ENCODE data around the gene ELL. TPM values are rescaled to one million over a fixed set of nuclear protein-coding genes. Genes with fewer than 3 reads are reported as not detected.

The ELL gene
- total and polyA plus RNA-seq, 3 donors from 2014 or later, result 48.0 to 76.1 (median 75.8) TPM

GRCh38 chr19:18392926-18393325 is 128.9 kb downstream of the ELL start:
- Histone ChIP-seq H3K9me3 (no peaks in the 10 kb centered on the region), H3K4me3 (no peak overlapping the region), H3K27me3 (no peaks in the 10 kb centered on the region), H3K27ac (no peak overlapping the region), H3K36me3 (ENCODE audit: low read depth, missing control alignments) (no peaks in the 10 kb centered on the region), H3K4me1 (peaks cover 20% of the 10 kb centered on the region)
- WGBS, 2 donors, result 87% methylated on average over 5 of the region's 5 CpGs
- intact Hi-C loops (cut with DNase I; ENCODE audit: low total_unique reads), result no loop called here
- TF ChIP-seq POLR2A (IDR thresholded peaks at IDR 0.05) (no peak), CTCF (IDR thresholded peaks at IDR 0.05) (no peak)
- DNase-seq, result no peak

Other genes with a start within 250 kb of the ELL start
- 10 to 100 TPM; 30.1 to 62.3 TPM for gene IQCN, start 247.6 kb downstream of the ELL start, total RNA-seq
- 88.1 TPM for gene IQCN, start 247.6 kb downstream of the ELL start, polyA plus RNA-seq (ENCODE audit: insufficient read depth, low read depth, low replicate concordance)
- gene JUND, start 240.4 kb downstream of the ELL start, total RNA-seq, result 100 to 1,000 TPM; 615 to 654 TPM
- gene JUND, start 240.4 kb downstream of the ELL start, polyA plus RNA-seq (ENCODE audit: insufficient read depth, low read depth, low replicate concordance), result 96.4 TPM
- gene LSM4, start 199.0 kb downstream of the ELL start, total RNA-seq, result 100 to 1,000 TPM; 212 to 241 TPM
- 196 TPM for gene LSM4, start 199.0 kb downstream of the ELL start, polyA plus RNA-seq (ENCODE audit: insufficient read depth, low read depth, low replicate concordance)
- gene PGPEP1, start 181.5 kb downstream of the ELL start, total RNA-seq, result 10 to 100 TPM; 12.4 to 16.2 TPM
- gene PGPEP1, start 181.5 kb downstream of the ELL start, polyA plus RNA-seq (ENCODE audit: insufficient read depth, low read depth, low replicate concordance), result 10.8 TPM
- gene GDF15, start 135.9 kb downstream of the ELL start, total RNA-seq, result 1 to 10 TPM in 1 of 2 donors, under 1 TPM in 1; 0.93 to 2.5 TPM
- gene GDF15, start 135.9 kb downstream of the ELL start, polyA plus RNA-seq (ENCODE audit: insufficient read depth, low read depth, low replicate concordance), result 1.0 TPM
- gene LRRC25, start 124.4 kb downstream of the ELL start, total RNA-seq, result 1 to 10 TPM; 1.6 to 4.0 TPM
- 3.4 TPM for gene LRRC25, start 124.4 kb downstream of the ELL start, polyA plus RNA-seq (ENCODE audit: insufficient read depth, low read depth, low replicate concordance)
- gene SSBP4, start 102.7 kb downstream of the ELL start, total RNA-seq, result 100 to 1,000 TPM in 1 of 2 donors, 10 to 100 TPM in 1; 90.3 to 118 TPM
- gene SSBP4, start 102.7 kb downstream of the ELL start, polyA plus RNA-seq (ENCODE audit: insufficient read depth, low read depth, low replicate concordance), result 80.5 TPM
- gene ISYNA1, start 83.9 kb downstream of the ELL start, total RNA-seq, result 1,000 to 10,000 TPM in 1 of 2 donors, 100 to 1,000 TPM in 1; 1,000 to 1,122 TPM
- 493 TPM for gene ISYNA1, start 83.9 kb downstream of the ELL start, polyA plus RNA-seq (ENCODE audit: insufficient read depth, low read depth, low replicate concordance)
- 100 to 1,000 TPM; 587 to 614 TPM for gene FKBP8, start 21.5 kb upstream of the ELL start, total RNA-seq
- gene FKBP8, start 21.5 kb upstream of the ELL start, polyA plus RNA-seq (ENCODE audit: insufficient read depth, low read depth, low replicate concordance), result 571 TPM
- gene KXD1, start 35.8 kb upstream of the ELL start, total RNA-seq, result 100 to 1,000 TPM; 124 to 133 TPM
- gene KXD1, start 35.8 kb upstream of the ELL start, polyA plus RNA-seq (ENCODE audit: insufficient read depth, low read depth, low replicate concordance), result 163 TPM
- 100 to 1,000 TPM; 475 to 508 TPM for gene UBA52, start 49.8 kb upstream of the ELL start, total RNA-seq
- gene UBA52, start 49.8 kb upstream of the ELL start, polyA plus RNA-seq (ENCODE audit: insufficient read depth, low read depth, low replicate concordance), result 1,038 TPM
- 10 to 100 TPM; 44.3 to 58.7 TPM for gene REX1BD, start 66.7 kb upstream of the ELL start, total RNA-seq
- gene REX1BD, start 66.7 kb upstream of the ELL start, polyA plus RNA-seq (ENCODE audit: insufficient read depth, low read depth, low replicate concordance), result 14.5 TPM
- gene CRLF1, start 84.7 kb upstream of the ELL start, total RNA-seq, result 1 to 10 TPM; 4.3 to 5.3 TPM
- 8.7 TPM for gene CRLF1, start 84.7 kb upstream of the ELL start, polyA plus RNA-seq (ENCODE audit: insufficient read depth, low read depth, low replicate concordance)
- 1 to 10 TPM; 4.3 to 7.0 TPM for gene TMEM59L, start 90.8 kb upstream of the ELL start, total RNA-seq
- gene TMEM59L, start 90.8 kb upstream of the ELL start, polyA plus RNA-seq (ENCODE audit: insufficient read depth, low read depth, low replicate concordance), result 4.5 TPM
- 10 to 100 TPM; 16.5 to 32.3 TPM for gene KLHL26, start 115.0 kb upstream of the ELL start, total RNA-seq
- 10.6 TPM for gene KLHL26, start 115.0 kb upstream of the ELL start, polyA plus RNA-seq (ENCODE audit: insufficient read depth, low read depth, low replicate concordance)
- gene CRTC1, start 161.6 kb upstream of the ELL start, total RNA-seq, result 10 to 100 TPM; 28.1 to 32.1 TPM
- 15.6 TPM for gene CRTC1, start 161.6 kb upstream of the ELL start, polyA plus RNA-seq (ENCODE audit: insufficient read depth, low read depth, low replicate concordance)

All from testis (tissue), 3 donors.